GM06990 (cell line): ENCODE results near the gene FRMD4A.

Experiments
- DNase-seq: peaks from one replicate; pipeline ENCODE4 v3.0.0-alpha.2; 2011; ENCODE audit not compliant: insufficient read length; ENCODE audit errors: extremely low read depth
- H3K27me3 ChIP-seq: replicated peaks from 2 replicates; pipeline ENCODE4 v1.6.0; 2011; ENCODE audit warnings: low read length; ENCODE audit not compliant: control insufficient read depth, insufficient read depth
- H3K36me3 ChIP-seq: 2 replicates; pipeline ENCODE4 v1.5.1; 2011; ENCODE audit warnings: low read length; ENCODE audit not compliant: control insufficient read depth, insufficient read depth
- H3K4me3 ChIP-seq: replicated peaks from 2 replicates; pipeline ENCODE4 v1.5.1; 2011; ENCODE audit warnings: low read depth, mild to moderate bottlenecking, control low read depth, low read length
- TF ChIP-seq, protein P1 (sequence below): IDR thresholded peaks from 2 replicates; pipeline ENCODE4 v1.5.1; 2011; ENCODE audit warnings: low read length, control low read depth, mild to moderate bottlenecking, inconsistent platforms; ENCODE audit not compliant: insufficient read depth, poor library complexity, severe bottlenecking

The FRMD4A gene

DNA sequence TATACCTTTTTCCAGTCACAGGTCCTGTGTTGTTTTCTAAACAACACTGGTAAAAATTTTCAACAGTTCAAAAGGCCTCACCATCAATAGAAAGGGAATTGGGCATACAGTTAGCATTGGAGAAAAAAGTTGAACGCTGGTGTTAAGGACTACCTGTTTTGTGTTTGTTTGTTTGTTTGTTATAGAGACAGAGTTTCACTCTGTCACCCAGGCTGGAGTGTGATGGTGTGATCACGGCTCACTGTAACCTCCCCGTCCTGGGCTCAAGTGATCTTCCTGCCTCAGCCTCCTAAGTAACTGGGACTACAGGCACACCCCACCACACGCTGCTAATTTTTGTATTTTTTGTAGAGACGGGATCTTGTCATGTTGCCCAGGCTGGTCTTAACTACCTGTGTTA lies 437.9 kb downstream of the FRMD4A start:
- DNase-seq, result no peak
- Histone ChIP-seq H3K4me3 (no peak overlapping the region), H3K36me3 (no peaks in the 10 kb centered on the region), H3K27me3 (no peaks in the 10 kb centered on the region)
- TF ChIP-seq, protein P1, sequence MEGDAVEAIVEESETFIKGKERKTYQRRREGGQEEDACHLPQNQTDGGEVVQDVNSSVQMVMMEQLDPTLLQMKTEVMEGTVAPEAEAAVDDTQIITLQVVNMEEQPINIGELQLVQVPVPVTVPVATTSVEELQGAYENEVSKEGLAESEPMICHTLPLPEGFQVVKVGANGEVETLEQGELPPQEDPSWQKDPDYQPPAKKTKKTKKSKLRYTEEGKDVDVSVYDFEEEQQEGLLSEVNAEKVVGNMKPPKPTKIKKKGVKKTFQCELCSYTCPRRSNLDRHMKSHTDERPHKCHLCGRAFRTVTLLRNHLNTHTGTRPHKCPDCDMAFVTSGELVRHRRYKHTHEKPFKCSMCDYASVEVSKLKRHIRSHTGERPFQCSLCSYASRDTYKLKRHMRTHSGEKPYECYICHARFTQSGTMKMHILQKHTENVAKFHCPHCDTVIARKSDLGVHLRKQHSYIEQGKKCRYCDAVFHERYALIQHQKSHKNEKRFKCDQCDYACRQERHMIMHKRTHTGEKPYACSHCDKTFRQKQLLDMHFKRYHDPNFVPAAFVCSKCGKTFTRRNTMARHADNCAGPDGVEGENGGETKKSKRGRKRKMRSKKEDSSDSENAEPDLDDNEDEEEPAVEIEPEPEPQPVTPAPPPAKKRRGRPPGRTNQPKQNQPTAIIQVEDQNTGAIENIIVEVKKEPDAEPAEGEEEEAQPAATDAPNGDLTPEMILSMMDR, result no peak

DNA sequence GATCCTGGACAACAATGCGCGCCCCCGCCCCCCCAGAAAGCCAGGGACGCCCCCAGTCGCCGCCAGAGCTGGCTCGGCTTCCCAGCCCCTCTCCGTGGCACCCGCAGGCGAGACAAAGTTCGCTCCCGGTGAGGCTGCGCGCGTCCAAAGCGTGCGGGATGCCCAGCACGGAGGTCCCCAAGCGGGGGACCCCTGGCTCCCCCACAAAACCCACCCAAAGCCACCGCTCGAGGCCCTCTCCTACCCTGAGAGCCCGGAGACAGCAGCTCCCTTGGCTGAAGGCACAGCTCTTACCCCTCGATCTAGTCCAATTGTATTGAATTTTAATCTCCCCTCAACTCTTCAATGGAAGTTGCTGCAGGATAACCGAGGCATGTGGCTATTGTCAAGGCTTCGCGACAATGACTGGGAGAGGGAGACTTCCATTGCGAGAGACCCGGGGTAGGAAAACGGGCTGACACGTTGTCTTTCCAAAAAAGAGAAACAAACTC lies 438.7 kb downstream of the FRMD4A start:
- no peaks in the 10 kb centered on the region for H3K27me3 ChIP-seq
- H3K36me3 ChIP-seq, result no peaks in the 10 kb centered on the region
- H3K4me3 ChIP-seq, result peak overlapping the region; percentile 58
- DNase-seq, result no peak
- TF ChIP-seq, protein P1, result no peak

DNA sequence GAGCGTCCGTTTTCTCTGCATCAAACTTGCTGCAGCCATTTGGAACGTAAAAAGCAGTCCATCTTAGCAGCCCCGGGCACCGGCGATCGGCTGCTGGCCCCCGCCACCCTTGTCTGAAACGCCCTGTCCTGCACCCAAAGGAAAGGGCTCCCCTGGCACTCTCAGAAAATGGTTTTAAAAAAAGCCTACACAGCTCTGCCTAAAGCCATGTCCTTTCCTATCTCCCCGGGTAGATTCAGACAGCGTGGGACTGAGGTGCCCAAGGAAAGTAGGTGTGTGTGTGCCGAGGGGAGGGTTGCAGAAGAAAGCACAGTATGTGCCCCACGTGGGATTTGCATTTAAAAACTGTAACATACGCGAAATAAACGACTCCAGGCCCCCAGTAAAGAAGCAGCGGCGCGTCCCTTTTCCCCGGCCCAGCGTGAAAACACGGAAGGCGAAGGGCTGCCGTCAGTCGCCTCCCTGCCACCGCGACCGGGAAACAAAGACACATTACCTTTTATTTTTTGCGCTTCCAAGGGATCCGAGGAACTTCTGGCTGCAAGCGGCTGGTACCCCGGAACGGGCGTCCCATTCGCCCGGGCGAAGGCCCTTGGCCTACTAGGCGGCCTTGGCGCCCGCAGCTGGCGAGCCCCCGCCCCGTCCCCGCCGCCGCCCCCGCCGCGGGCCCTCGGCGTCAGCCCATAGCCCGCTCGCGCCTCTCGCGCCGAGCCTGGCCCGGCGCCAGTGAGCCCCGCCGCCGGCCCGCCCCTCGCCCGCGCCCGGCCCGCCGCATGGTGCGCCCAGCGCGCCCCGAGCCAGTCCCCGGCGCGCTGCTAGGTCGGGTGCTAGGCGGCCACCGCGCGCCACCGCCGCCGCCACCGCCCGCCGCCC lies 439.4 kb downstream of the FRMD4A start:
- Histone ChIP-seq H3K27me3 (no peaks in the 10 kb centered on the region), H3K4me3 (peak overlapping the region; percentile 71), H3K36me3 (no peaks in the 10 kb centered on the region)
- TF ChIP-seq, protein P1, result no peak
- DNase-seq, result peak; percentile 62

DNA sequence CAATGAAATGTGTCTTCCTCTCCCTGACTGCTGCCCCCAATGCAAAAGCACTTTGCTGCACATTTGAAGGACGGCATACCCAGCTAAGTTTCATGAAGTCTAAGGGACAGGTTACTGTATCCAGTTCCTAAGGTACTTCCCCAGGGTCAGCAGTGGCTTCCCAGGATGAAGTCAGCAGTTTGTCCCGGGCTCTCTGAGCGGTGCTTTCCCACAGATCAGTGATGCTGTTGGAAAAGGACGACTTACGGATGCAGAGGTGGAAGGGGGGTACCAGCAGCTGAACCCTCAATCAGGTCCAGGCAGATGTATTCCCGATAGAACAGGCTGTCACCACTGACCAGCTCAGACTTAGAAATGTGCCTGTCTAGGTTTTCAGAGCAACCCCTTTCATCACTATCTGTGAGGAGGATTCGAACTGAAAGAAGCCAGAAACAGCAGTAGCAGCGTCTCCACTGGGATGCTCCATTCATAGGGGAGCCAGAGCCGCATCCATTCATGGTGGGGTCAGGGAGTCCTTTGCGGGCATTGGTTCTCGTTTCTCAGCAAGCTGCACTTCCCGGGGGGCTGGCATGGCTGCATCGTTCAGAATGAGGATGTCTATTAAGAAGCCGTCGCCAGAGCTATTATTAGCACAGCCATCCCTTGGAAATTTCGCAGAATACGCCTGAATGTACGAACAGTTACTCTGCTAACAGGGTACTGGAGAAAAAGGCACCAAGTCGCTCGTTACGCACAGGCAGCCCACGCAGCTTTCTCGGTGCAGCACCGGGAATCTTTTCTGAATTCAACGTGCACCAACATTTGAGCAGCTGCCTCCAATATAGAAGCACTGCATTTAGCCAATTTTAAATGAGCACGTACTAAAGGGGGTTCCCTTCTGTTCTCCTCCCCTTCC lies 440.2 kb downstream of the FRMD4A start:
- Histone ChIP-seq H3K27me3 (no peaks in the 10 kb centered on the region), H3K4me3 (peak overlapping the region; percentile 71)

DNA sequence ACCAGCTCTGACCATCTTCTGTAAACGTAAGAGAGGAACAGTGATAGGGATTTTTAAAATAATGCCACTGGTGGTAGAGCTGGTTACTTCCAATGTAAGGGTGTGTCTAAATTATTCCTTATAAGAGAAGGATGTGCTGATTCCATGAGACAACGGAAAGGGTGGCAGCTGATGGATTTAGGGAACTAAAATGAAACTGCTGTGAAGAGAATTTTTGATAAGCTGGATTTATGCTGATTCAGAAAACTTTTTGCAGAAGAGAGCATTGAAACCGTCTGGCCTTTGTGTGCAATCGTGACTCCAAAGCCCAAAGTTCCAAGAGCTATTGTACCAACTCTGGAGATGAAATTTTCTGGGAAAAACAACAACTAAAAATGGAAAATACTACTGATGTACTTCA lies 443.0 kb downstream of the FRMD4A start:
- DNase-seq, result no peak
- Histone ChIP-seq H3K4me3 (no peak overlapping the region), H3K36me3 (no peaks in the 10 kb centered on the region), H3K27me3 (no peaks in the 10 kb centered on the region)
- TF ChIP-seq, protein P1, result no peak

More for the DNA sequence above, 440.2 kb downstream of the FRMD4A start:
- TF ChIP-seq, protein P1, result no peak
- no peak for DNase-seq
- no peaks in the 10 kb centered on the region for H3K36me3 ChIP-seq
